Measurements from ENCODE around the gene RAB40B. TPM values are rescaled to one million over a fixed set of nuclear protein-coding genes. Genes with fewer than 3 reads are reported as not detected.

The RAB40B gene
- total and polyA plus RNA-seq, 2 of the 4 experiments (the other 2 are of a cell fraction) = 14.9 to 20.0 TPM

- TF ChIP-seq BHLHE40 (IDR thresholded peaks at IDR 0.05; ENCODE audit: low read depth, low read length) = no peak
- TF ChIP-seq, protein P1, sequence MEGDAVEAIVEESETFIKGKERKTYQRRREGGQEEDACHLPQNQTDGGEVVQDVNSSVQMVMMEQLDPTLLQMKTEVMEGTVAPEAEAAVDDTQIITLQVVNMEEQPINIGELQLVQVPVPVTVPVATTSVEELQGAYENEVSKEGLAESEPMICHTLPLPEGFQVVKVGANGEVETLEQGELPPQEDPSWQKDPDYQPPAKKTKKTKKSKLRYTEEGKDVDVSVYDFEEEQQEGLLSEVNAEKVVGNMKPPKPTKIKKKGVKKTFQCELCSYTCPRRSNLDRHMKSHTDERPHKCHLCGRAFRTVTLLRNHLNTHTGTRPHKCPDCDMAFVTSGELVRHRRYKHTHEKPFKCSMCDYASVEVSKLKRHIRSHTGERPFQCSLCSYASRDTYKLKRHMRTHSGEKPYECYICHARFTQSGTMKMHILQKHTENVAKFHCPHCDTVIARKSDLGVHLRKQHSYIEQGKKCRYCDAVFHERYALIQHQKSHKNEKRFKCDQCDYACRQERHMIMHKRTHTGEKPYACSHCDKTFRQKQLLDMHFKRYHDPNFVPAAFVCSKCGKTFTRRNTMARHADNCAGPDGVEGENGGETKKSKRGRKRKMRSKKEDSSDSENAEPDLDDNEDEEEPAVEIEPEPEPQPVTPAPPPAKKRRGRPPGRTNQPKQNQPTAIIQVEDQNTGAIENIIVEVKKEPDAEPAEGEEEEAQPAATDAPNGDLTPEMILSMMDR (conservative IDR thresholded peaks at IDR 0.05; ENCODE audit: low read depth, low read length) = no peak
- TF ChIP-seq MXI1 (IDR thresholded peaks at IDR 0.05; ENCODE audit: borderline replicate concordance, low read depth, low read length) = no peak
- no peak for TF ChIP-seq RCOR1 (IDR thresholded peaks at IDR 0.05; ENCODE audit: insufficient replicate concordance, low read length)
- TF ChIP-seq SMC3 (IDR thresholded peaks at IDR 0.05; ENCODE audit: low read depth, low read length) = no peak
- TF ChIP-seq CHD1 (IDR thresholded peaks at IDR 0.05; ENCODE audit: low read depth, low read length) = no peak
- no peak for TF ChIP-seq FOS (IDR thresholded peaks at IDR 0.05; ENCODE audit: low read depth, low read length)
- no peak for TF ChIP-seq RAD21 (IDR thresholded peaks at IDR 0.05; ENCODE audit: low read length)
- no peak for TF ChIP-seq MAZ (IDR thresholded peaks at IDR 0.05; ENCODE audit: borderline replicate concordance, low read depth, low read length)
- TF ChIP-seq POLR2A (IDR thresholded peaks at IDR 0.05; ENCODE audit: low read depth, low read length) = no peak
- dilution Hi-C loops (cut with HindIII; ENCODE audit: low sequenced_read_pairs, unreplicated experiment) = no loop called here
- Histone ChIP-seq H3K9me3 (ENCODE audit: control insufficient read depth, insufficient read depth, low read length) (no peaks in the 10 kb centered on the region), H2AFZ (replicated peaks; ENCODE audit: low read length, poor library complexity) (no peak overlapping the region), H3K9me1 (ENCODE audit: insufficient read depth, low read length) (no peaks in the 10 kb centered on the region), H3K4me3 (ENCODE audit: insufficient read depth, low read depth, low read length) (no peak overlapping the region), H3K4me2 (ENCODE audit: low read depth, low read length) (no peak overlapping the region), H2BK120ac (ENCODE audit: low read depth, low read length) (no peak overlapping the region), H3K9ac (ENCODE audit: low read depth, low read length) (no peak overlapping the region), H3K79me1 (ENCODE audit: low read depth in 1 of 2, low read length in 2 of 2) (peaks cover 15 to 25% of the 10 kb centered on the region in 2 experiments), H3K4me1 (ENCODE audit: control insufficient read depth, insufficient read depth, low read length) (no peaks in the 10 kb centered on the region), H4K5ac (ENCODE audit: low read depth, low read length) (no peak overlapping the region), H3K27ac (ENCODE audit: insufficient read depth, low read length) (no peak overlapping the region), H2BK15ac (ENCODE audit: low read depth, low read length) (no peak overlapping the region), H2BK5ac (ENCODE audit: low read depth, low read length, poor library complexity, severe bottlenecking) (no peak overlapping the region), H3K27me3 (ENCODE audit: control insufficient read depth, insufficient read depth, low read length) (no peaks in the 10 kb centered on the region), H3K14ac (replicated peaks; ENCODE audit: low read depth, low read length) (no peak overlapping the region), H3K18ac (ENCODE audit: low read depth, low read length) (no peak overlapping the region), H4K20me1 (ENCODE audit: insufficient read depth, low read length) (no peaks in the 10 kb centered on the region; the same call in 1 of the 2 replicates), H3K56ac (ENCODE audit: extremely low read depth, insufficient read depth, low read length) (no peak overlapping the region), H3K4ac (ENCODE audit: low read depth, low read length) (no peak overlapping the region), H4K91ac (ENCODE audit: insufficient read depth, low read depth, low read length) (no peak overlapping the region), H2BK20ac (ENCODE audit: low read depth, low read length) (no peak overlapping the region), H4K8ac (ENCODE audit: low read depth in 2 of 2, low read length in 2 of 2) (no peak overlapping the region), H3K36me3 (ENCODE audit: control insufficient read depth, insufficient read depth, low read length) (peaks cover 61% of the 10 kb centered on the region), H3K23ac (ENCODE audit: low read depth, low read length) (no peak overlapping the region), H2AK9ac (replicated peaks; ENCODE audit: low read depth, low read length, poor library complexity) (no peak overlapping the region), H2AK5ac (ENCODE audit: low read depth, low read length) (no peak overlapping the region)
- BruUV-seq (replicated peaks) = no TSS peak
- POLR2A ChIA-PET (ENCODE audit: unreplicated experiment) = no interaction called here
- no peak for ATAC-seq (ENCODE audit: low read depth)
- in situ Hi-C loops (cut with MboI; ENCODE audit: low sequenced_read_pairs) = no loop called here
- 100% methylated on average over 3 of the region's 7 CpGs; no CpG with 5 or more reads in 1 of the 2 experiments for WGBS, 2 experiments (ENCODE audit: extremely low coverage in 2 of 2, insufficient read length in 1 of 2)
- intact Hi-C loops (cut with micrococcal nuclease) = no loop called here
- CTCF ChIA-PET = no interaction called here
- no peak for DNase-seq
Observed at GRCh38 chr17:82619211-82619610, 79.3 kb downstream of the RAB40B start.
